K562 (cell line): ENCODE results near the gene DMD. TPM values are rescaled to one million over a fixed set of nuclear protein-coding genes. Genes with fewer than 3 reads are reported as not detected.

ENCODE experiments used
- ATAC-seq: fragments of 200-7000 bp; cut with Tn5 transposase; 3 replicates; pipeline ENCODE4 v1.9.1; 2020; ENCODE audit warnings: moderate library complexity
- BruUV-seq: library from RNA; stranded (reverse); fragments of 400-500 nt; replicated peaks from 2 replicates; lab custom pipeline; 2021; lab: Mats Ljungman, UMichigan
- CTCF ChIA-PET: fragments of 300-600 bp; formaldehyde crosslinking; extraction: SDS; loops from one replicate; lab custom pipeline; 2021; ENCODE audit warnings: low intra/inter-chr PET ratio; lab: Yijun Ruan, JAX
- POLR2A ChIA-PET: fragments of 300-600, 350-650 bp; sonication (Branson Sonifier 250); formaldehyde crosslinking; extraction: SDS; loops from one replicate; lab custom pipeline; 2021; ENCODE audit warnings: antibody characterized with exemption, inconsistent platforms; lab: Yijun Ruan, JAX
- DNase-seq, 4 experiments: peaks; one replicate each; pipeline versions ENCODE4 v3.0.0 to v3.0.0-alpha.2; 2011 to 2018; ENCODE audit warnings: low spot score in 3 of 4, mixed read lengths in 3 of 4; ENCODE audit errors: extremely low read depth in 1 of 4
- FAIRE-seq: peaks from 2 replicates; lab custom pipeline; 2011; peaks lifted over from hg19 to GRCh38; lab: Jason Lieb, UNC
- H2AFZ ChIP-seq: 2 replicates; pipeline ENCODE4 v1.6.0; 2011; ENCODE audit warnings: low read depth, low read length, control low read depth, inconsistent platforms
- H3K27ac ChIP-seq: fragments of 200-600 bp; 3 replicates; pipeline ENCODE4 v1.8.0; 2011; ENCODE audit warnings: low read depth, mild to moderate bottlenecking, control low read depth, inconsistent platforms, low read length, moderate library complexity, mixed read lengths; ENCODE audit errors: extremely low read depth
- H3K27me3 ChIP-seq, 2 experiments: fragments of 300-600 bp in 1 of 2; 2 replicates in 1 of 2; 3 replicates in 1 of 2; pipeline versions ENCODE4 v1.6.0 to v1.8.0; 2011; ENCODE audit warnings: inconsistent platforms in 2 of 2, low read length in 2 of 2, mild to moderate bottlenecking in 1 of 2, mixed read lengths in 1 of 2, moderate library complexity in 1 of 2; ENCODE audit not compliant: control insufficient read depth in 2 of 2, insufficient read depth in 2 of 2
- H3K36me3 ChIP-seq: fragments of 300-600 bp; 3 replicates; pipeline ENCODE4 v1.8.0; 2011; ENCODE audit warnings: mild to moderate bottlenecking, low read length, inconsistent platforms; ENCODE audit not compliant: control insufficient read depth, insufficient read depth
- H3K4me1 ChIP-seq, 2 experiments: fragments of 200-600 bp in 1 of 2; replicated peaks in 1 of 2; 2 replicates in 1 of 2; 3 replicates in 1 of 2; pipeline versions ENCODE4 v1.5.1 to v1.8.0; 2011; ENCODE audit warnings: inconsistent platforms in 2 of 2, low read length in 2 of 2, mild to moderate bottlenecking in 1 of 2, mixed read lengths in 1 of 2, moderate library complexity in 1 of 2; ENCODE audit not compliant: control insufficient read depth in 2 of 2, insufficient read depth in 2 of 2
- H3K4me2 ChIP-seq: 2 replicates; pipeline ENCODE4 v1.6.1; 2011; ENCODE audit warnings: low read length, control low read depth, inconsistent platforms, mixed read lengths; ENCODE audit not compliant: insufficient read depth
- H3K4me3 ChIP-seq: fragments of 200-600 bp; sonication (generic), shearing (Covaris generic); 2 replicates; pipeline ENCODE4 v1.5.1; 2016; ENCODE audit warnings: control low read depth, inconsistent platforms
- H3K79me2 ChIP-seq: fragments of 200-600 bp; 3 replicates; pipeline ENCODE4 v1.8.0; 2011; ENCODE audit warnings: low read length, inconsistent platforms; ENCODE audit not compliant: control insufficient read depth, insufficient read depth
- H3K9ac ChIP-seq, 2 experiments: 2 replicates each; pipeline versions ENCODE4 v1.6.0 to v1.6.1; 2011; ENCODE audit warnings: low read depth in 2 of 2, low read length in 2 of 2, control low read depth in 1 of 2, inconsistent platforms in 1 of 2, mild to moderate bottlenecking in 1 of 2, mixed read lengths in 1 of 2; ENCODE audit not compliant: insufficient read depth in 1 of 2
- H3K9me1 ChIP-seq: one replicate; pipeline ENCODE4 v1.6.0; 2011; ENCODE audit warnings: inconsistent platforms, mild to moderate bottlenecking, low read length, moderate library complexity; ENCODE audit not compliant: control insufficient read depth, insufficient read depth
- H3K9me3 ChIP-seq: replicated peaks from 2 replicates; pipeline ENCODE4 v1.5.1; 2011; ENCODE audit warnings: low read depth, low read length, inconsistent platforms; ENCODE audit not compliant: control insufficient read depth, insufficient read depth
- H4K20me1 ChIP-seq: replicated peaks from 2 replicates; pipeline ENCODE4 v1.6.1; 2011; ENCODE audit warnings: low read length, inconsistent platforms, mixed read lengths; ENCODE audit not compliant: control insufficient read depth, insufficient read depth
- BHLHE40 ChIP-seq: IDR thresholded peaks from 2 replicates; pipeline ENCODE4 v1.6.1; 2011; ENCODE audit warnings: low read length, improper control_type of control experiment
- HOXB6 ChIP-seq: fragments of 250-450 bp; sonication (Bioruptor Pico); IDR thresholded peaks from 2 replicates; pipeline ENCODE4 v1.5.1; 2022; ENCODE audit warnings: mild to moderate bottlenecking, borderline replicate concordance
- NR2C1 ChIP-seq, 2 experiments: fragments of 450-650 bp; IDR thresholded peaks; 2 replicates each; pipeline ENCODE4 v1.6.1; 2017; ENCODE audit warnings: mild to moderate bottlenecking in 2 of 2, antibody characterized with exemption in 1 of 2, inconsistent platforms in 1 of 2, missing compliant biosample characterization in 1 of 2, missing genetic modification characterization in 1 of 2
- SMARCE1 ChIP-seq: fragments of 450-650 bp; IDR thresholded peaks from 2 replicates; pipeline ENCODE4 v1.7.1; 2016; ENCODE audit warnings: mild to moderate bottlenecking
- THAP7 ChIP-seq: fragments of 250-450 bp; sonication (Bioruptor Pico); IDR thresholded peaks from 2 replicates; pipeline ENCODE4 v1.5.0; 2021
- WHSC1 ChIP-seq: IDR thresholded peaks from one replicate; pipeline ENCODE4 v1.6.1; 2012; ENCODE audit warnings: low read length, control low read depth, inconsistent platforms
- ZNF668 ChIP-seq: fragments of 250-450 bp; sonication (Bioruptor Pico); IDR thresholded peaks from 2 replicates; pipeline ENCODE4 v1.8.0; 2022; ENCODE audit warnings: mild to moderate bottlenecking, inconsistent platforms
- ZNF717 ChIP-seq: fragments of 250-450 bp; sonication (Bioruptor Pico); IDR thresholded peaks from 2 replicates; pipeline ENCODE4 v1.5.0; 2021
- WGBS: fragments of 100-300 bp; shearing (Covaris generic); methylation state at CpG from one replicate; pipeline ENCODE4 v1.1.6; 2016; ENCODE audit warnings: low coverage, mixed read lengths; ENCODE audit not compliant: insufficient coverage; ENCODE audit errors: missing lambda C conversion rate; 5-methylcytosine and 5-hydroxymethylcytosine counted together
- in situ Hi-C: fragments of 300-500 bp; cut with MboI; formaldehyde crosslinking; loops from 4 replicates; pipeline ENCODE4 v1.15.0; 2018; ENCODE audit warnings: inconsistent platforms, mixed read lengths
- intact Hi-C: fragments of 100-400 bp; cut with micrococcal nuclease; formaldehyde crosslinking; loops from 2 replicates; pipeline ENCODE4 v1.14.2; 2022
- polyA plus RNA-seq, 8 experiments: library from polyadenylated mRNA; depleted of rRNA in 4 of 8; stranded (reverse) in 5 of 8; unstranded in 3 of 8; fragments of >200 nt; fragmentation: Nextera tagmentation in 2 of 8; fragmentation: Illumina TruSeq in 1 of 8; extraction: Ambion mirVana in 2 of 8; extraction: Trizol in 1 of 8; gene quantifications; 2 replicates each; pipeline versions ENCODE4 v1.2.1 to v1.2.3, GENCODE V29; 2011 to 2014; ENCODE audit warnings: inconsistent platforms in 1 of 8, missing spikeins in 1 of 8
- total RNA-seq, 7 experiments: library from RNA; depleted of rRNA in 6 of 7; stranded (reverse); fragments of >200 nt in 6 of 7; fragmentation: Illumina TruSeq in 2 of 7; extraction: Trizol in 2 of 7; gene quantifications; 2 replicates each; pipeline versions ENCODE4 v1.2.1 to v1.2.3, GENCODE V29; 2011 to 2021; ENCODE audit warnings: low replicate concordance in 1 of 7

The DMD gene
- total and polyA plus RNA-seq, 9 of the 15 experiments (the other 6 are each of a cell fraction or from before 2014, with no cell fraction given) = 3.8 to 20.4 (median 11.4) TPM

- TF ChIP-seq BHLHE40 = no peak
- TF ChIP-seq ZNF717 (CRISPR knock-in tag) = no peak
- no peak for TF ChIP-seq NR2C1 (IDR thresholded peaks at IDR 0.05)
- no peak for TF ChIP-seq NR2C1 (tag; IDR thresholded peaks at IDR 0.05)
- TF ChIP-seq WHSC1 = no peak
Observed at GRCh38 chrX:32842053-32842452, 369.3 kb downstream of the DMD start (continued).

GRCh38 chrX:32839781-32840180 is 371.6 kb downstream of the DMD start:
- H3K27ac ChIP-seq = no peak overlapping the region
- H3K4me1 ChIP-seq = no peaks in the 10 kb centered on the region
- no peaks in the 10 kb centered on the region for H3K79me2 ChIP-seq
- ATAC-seq (no peak), FAIRE-seq (no peak), DNase-seq (no peak)
- H2AFZ ChIP-seq = no peak overlapping the region
- H3K27me3 ChIP-seq = no peaks in the 10 kb centered on the region
- H3K9ac ChIP-seq = no peak overlapping the region
- intact Hi-C loops (no loop called here), in situ Hi-C loops (no loop called here)
- no peak overlapping the region for H3K4me3 ChIP-seq
- WGBS = 0% methylated on average over 5 of the region's 6 CpGs
- H4K20me1 ChIP-seq = no peaks in the 10 kb centered on the region
- CTCF ChIA-PET = no interaction called here
- no peaks in the 10 kb centered on the region for H3K9me3 ChIP-seq
- TF ChIP-seq THAP7 (CRISPR knock-in tag) (no peak), ZNF668 (no peak), HOXB6 (CRISPR knock-in tag) (no peak), SMARCE1 (no peak)
- BruUV-seq = no TSS peak
- no peak overlapping the region for H3K4me2 ChIP-seq
- no peaks in the 10 kb centered on the region for H3K9me1 ChIP-seq
- POLR2A ChIA-PET = no interaction called here
- no peaks in the 10 kb centered on the region for H3K36me3 ChIP-seq
